ENCODE measurements around the gene QRICH2. TPM values are rescaled to one million over a fixed set of nuclear protein-coding genes. Genes with fewer than 3 reads are reported as not detected.
"Not testable (repeated sequence)": the region's sequence is repeated elsewhere in the genome, so short reads cannot be mapped to it uniquely, and the experiment has no call there.

The QRICH2 gene
- total RNA-seq, 1 experiment from 2014 or later: 0.92 TPM

DNA sequence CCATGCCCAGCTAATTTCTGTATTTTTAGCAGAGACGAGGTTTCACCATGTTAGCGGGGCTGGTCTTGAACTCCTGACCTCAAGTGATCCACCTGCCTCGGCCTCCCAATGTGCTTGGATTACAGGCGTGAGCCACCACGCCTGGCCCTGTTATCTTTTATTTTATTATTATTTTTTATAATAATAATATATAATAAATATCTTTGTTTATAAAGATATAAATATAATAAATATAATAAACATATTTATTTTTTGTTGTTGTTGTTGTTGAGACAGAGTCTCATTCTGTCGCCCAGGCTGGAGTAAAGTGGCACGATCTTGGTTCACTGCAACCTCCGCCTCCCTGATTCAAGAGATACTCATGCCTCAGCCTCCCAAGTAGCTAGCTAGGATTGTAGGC lies 60.8 kb downstream of the QRICH2 start:
- Histone ChIP-seq H3K9me3 (no peaks in the 10 kb centered on the region), H3K36me3 (no peaks in the 10 kb centered on the region), H3K27me3 (peaks cover 15% of the 10 kb centered on the region), H3K4me3 (no peak overlapping the region)
- no peak for DNase-seq

DNA sequence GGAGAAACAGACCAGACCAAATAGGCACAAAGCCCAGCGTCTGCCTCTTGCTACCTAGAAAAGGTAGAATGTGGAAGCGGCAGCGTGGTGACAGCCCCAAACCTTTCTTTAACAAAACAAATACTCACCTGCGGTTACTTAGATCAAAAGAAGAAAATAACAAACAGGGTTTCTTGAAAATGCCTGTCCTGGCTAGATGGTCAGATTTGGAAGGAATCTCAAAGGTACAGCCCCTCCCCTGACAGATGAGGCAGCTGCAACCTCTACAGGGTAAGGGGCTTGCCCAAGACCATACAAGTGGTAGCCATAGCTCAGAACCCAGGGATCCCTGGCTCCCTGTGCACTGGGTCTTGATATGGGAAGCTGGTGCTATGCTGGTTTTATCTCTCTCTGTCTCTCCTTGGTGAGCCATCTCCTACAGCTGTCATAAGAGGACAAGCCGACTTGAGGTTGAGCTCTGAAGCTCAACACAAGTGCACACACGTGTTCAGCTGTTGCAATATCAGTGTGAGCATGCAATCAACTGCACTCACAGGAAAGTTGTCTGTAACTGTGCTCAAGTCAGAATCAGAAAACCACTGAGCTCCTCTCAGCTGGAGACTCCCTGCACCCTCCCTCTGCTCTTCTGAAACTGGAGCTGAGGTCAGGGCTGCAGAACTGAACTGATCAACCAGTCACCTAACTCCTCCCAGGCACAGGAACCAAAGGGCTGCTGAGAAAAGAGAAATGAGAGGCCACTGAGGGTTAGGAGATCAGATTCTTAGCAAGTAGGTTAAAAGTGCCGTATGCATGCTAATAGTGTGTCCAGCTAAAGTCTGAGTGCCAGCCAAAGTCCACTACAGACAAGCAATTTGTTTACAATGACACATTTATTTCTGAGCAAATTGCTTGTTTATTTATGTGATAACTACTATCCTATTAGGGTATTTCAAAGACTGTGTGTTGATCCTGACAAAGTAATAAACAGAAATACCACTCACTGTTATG lies 61.7 kb downstream of the QRICH2 start:
- peaks cover 22% of the 10 kb centered on the region for H3K27me3 ChIP-seq
- H3K36me3 ChIP-seq: no peaks in the 10 kb centered on the region
- H3K9me3 ChIP-seq: no peaks in the 10 kb centered on the region
- H3K4me3 ChIP-seq: no peak overlapping the region
- no peak for DNase-seq

DNA sequence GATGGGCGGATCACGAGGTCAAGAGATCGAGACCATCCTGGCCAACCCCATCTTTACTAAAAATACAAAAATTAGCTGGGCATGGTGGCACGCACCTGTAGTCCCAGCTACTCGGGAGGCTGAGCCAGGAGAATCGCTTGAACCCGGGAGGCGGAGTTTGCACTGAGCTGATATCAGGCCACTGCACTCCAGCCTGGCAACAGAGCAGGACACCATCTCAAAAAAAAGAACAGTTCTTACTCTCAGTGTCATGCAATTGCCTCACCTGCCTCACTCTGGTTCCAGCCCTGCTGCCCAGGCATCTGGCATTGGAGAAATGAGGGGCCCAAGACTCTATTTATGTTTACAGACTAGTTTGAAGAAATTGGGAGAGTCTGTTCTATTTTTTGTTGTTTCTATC lies 63.4 kb downstream of the QRICH2 start:
- not testable (repeated sequence) for H3K36me3 ChIP-seq, H3K4me3 ChIP-seq, H3K9me3 ChIP-seq, DNase-seq
- peaks cover 32% of the 10 kb centered on the region for H3K27me3 ChIP-seq

DNA sequence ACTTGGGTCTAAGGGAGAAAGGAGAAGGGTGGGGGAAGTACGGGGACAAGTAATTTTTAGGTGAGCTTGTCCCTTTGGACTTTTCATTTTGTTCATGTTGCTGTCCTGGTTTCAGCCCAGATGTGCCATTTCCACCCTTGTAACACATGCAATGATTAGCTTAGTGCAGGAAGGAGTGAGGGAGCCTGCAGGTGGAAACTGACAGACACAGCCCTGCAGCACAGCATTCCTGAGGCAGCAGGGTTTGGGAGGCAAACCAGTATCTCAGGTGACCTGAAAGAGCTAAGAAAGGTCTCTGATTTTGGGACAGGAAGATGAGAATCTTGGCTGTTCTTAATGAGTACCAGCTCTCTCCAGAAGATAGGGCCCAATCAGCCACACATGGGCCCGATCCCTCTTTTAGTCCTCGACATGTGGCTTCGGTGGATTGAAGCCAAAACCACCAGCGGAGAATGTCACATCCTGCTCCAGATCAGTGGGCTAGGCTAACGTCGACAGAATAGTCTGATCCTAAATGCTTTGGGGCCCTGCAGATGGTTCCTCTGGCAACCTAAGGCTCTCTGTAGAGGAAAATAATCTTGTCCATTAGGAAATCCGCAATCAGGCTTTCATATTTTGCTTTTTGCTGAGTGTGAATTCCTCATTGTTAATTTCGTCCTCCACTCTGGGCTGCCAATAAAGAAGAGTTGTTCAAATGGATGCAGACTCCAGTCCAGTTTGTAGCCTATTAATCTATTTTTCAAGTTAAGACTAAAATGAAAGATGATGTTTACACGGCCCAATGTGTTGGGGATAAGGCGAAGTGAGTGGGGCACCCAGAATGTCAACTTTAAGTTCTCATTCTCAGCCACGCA lies 64.0 kb downstream of the QRICH2 start:
- Histone ChIP-seq H3K4me3 (no peak overlapping the region), H3K9me3 (no peaks in the 10 kb centered on the region), H3K36me3 (no peaks in the 10 kb centered on the region), H3K27me3 (peaks cover 33% of the 10 kb centered on the region)
- DNase-seq: no peak

DNA sequence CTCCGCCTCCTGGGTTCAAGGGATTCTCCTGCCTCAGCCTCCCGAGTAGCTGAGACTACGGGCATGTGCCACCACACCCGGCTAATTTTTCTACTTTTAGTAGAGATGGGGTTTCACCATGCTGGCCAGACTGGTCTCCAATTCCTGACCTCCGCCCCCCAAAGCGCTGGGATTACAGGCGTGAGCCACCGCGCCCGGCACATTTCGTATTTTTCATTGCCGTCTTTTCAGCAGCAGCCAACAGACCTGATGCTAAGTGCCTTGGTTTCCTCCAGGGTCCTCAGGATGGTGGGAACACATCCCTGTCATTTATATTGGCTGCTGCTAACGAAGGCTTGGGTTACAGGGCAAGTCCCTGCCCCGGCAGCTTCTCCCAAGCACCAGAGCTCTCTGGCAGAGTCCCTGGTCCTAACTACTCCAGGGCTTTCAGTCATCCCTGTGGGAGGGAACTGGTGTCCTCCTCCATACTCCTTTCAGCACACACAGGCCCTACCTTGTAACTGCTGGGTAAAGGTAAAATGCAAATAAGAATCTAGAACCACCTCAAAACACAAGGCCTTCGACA lies 66.3 kb downstream of the QRICH2 start:
- no peak overlapping the region for H3K4me3 ChIP-seq
- no peak for DNase-seq
- H3K9me3 ChIP-seq: no peaks in the 10 kb centered on the region
- no peaks in the 10 kb centered on the region for H3K36me3 ChIP-seq
- peaks cover 41% of the 10 kb centered on the region for H3K27me3 ChIP-seq

DNA sequence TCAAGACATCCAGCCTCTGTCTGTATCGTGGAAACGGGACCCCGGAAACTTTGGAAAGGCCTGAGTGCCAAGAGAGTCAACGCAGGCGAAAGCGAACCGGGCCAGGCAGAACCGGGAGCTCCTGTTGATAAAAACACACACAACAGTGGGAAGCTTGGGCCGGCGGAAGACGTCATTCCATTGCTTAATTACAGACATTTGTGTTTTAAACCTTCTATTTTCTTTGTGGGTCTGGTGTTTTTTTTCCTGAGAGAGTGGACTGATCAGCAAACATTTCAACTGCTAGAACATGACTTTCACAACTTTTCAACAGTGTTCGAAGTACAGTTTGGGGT lies 66.9 kb downstream of the QRICH2 start:
- DNase-seq: no peak
- no peaks in the 10 kb centered on the region for H3K9me3 ChIP-seq
- no peaks in the 10 kb centered on the region for H3K36me3 ChIP-seq
- peaks cover 41% of the 10 kb centered on the region for H3K27me3 ChIP-seq
- peak overlapping the region; percentile 56 for H3K4me3 ChIP-seq

DNA sequence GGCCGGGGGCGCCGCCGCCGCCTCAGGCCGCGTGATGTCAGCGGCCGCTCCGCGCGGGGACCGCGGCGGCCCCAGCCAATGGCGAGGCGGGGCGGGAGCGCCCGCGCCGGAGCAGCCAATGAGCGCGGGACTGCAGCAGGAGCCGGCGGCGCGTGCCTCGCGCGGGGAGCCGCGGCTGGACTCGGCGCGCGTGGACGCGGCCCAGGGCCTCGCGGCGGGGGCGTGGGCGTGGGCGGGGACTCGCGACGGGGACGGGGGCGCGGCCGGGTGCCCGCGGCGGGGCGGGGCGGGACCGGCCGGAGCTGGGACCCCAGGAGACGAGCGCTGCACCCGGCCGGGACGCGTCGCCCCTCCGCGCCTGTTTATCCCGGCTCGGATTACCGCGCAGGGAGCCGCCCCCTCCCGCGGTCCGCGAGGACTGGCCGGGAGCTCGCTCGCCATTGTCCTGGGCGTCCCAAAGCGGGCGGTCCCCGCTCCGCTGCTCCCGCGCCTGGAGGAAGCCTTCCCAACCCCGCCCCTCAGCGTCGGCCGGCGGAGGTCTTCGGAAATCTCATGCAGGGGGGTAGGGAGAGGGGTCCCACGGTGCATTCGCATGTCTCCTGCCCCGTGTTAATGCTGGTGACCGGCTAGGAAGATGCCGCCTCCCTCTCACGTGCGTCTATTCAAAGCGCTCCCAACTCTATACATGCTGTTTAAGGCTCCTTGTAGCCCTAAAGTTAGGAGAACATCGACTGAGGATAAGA lies 67.4 kb downstream of the QRICH2 start, which contains the start of gene RNF157:
Gene RNF157 (minus strand): TSS at position 33 of the 743 bp plus-strand sequence. CDS start 253 bp downstream, outside the sequence.
- peaks cover 41% of the 10 kb centered on the region for H3K27me3 ChIP-seq
- no peaks in the 10 kb centered on the region for H3K36me3 ChIP-seq
- H3K4me3 ChIP-seq: peak within 1 kb of the TSS; percentile 56
- peak; percentile 50 for DNase-seq
- no peaks in the 10 kb centered on the region for H3K9me3 ChIP-seq

DNA sequence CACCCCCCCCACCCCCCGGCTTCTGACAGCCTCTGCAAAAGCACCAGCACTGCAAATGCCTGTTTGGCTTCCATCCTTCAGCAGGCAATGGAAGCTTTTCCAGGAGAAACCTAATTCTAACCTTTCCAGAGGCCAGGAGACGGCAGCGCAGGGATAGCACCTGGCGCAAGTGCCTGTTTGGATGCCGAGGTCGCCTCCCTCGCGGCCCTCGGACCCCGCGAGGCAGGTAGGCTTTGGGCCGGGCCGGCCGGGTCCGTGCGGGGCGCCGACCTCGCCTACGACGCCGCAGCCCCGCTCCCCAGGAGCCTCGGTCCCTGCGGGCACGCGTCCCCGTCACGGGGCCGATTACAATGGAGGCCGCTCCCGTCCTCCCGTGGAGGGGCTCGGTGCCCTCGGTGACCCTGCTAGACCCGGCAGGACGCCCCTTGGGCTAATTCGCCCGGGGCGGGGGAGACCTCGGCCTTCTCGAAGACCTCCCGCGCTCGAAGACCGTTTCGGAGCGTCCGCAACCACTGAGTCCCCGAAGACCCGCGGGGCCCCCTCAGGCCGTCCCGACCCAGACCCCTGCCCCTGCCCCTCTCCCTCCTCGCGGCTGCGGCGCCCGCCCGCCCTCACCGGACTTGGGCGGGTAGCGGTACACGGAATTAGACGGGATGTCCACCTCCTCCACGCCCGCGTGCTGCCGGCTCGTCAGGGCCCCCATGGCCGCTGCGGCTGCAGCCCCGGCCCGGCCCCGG lies 68.4 kb downstream of the QRICH2 start:
- DNase-seq: no peak
- Histone ChIP-seq H3K9me3 (no peaks in the 10 kb centered on the region), H3K36me3 (no peaks in the 10 kb centered on the region), H3K4me3 (peak overlapping the region; percentile 22; the same call in 1 of the 2 replicates), H3K27me3 (peaks cover 41% of the 10 kb centered on the region)

DNA sequence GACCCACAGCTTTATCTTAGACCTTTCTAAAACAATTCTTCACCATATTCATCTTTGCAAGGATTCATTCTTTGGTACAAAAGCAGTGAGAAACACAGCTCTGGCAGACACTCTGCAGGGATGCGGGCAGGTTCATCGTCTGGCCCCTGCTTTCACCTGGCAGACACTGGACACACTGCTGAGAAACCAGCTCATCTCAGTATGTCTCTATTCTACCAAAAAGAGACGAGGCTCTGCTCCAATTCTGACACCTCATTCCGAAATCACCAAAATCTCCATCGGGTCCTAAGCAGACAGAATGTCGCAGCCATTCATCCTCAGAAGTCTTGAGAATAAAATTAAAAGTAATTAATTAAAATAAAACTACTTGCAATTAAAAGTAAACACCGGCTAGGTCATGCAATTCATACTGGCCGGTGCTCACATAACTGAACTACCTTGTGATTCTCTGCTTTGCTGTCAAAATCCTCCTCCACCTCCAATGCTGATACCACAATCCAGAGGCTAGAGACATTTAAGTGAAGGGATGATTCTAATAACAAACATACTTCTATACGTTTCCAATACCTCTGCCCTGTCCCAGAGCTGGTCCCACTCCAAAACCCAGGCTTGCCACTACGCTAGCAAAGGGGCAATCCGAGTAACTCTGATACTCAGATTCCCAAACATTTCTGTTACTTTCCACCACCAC lies 69.1 kb downstream of the QRICH2 start:
- no peaks in the 10 kb centered on the region for H3K36me3 ChIP-seq
- H3K9me3 ChIP-seq: no peaks in the 10 kb centered on the region
- H3K27me3 ChIP-seq: peaks cover 40% of the 10 kb centered on the region
- DNase-seq: no peak
- H3K4me3 ChIP-seq: no peak overlapping the region

DNA sequence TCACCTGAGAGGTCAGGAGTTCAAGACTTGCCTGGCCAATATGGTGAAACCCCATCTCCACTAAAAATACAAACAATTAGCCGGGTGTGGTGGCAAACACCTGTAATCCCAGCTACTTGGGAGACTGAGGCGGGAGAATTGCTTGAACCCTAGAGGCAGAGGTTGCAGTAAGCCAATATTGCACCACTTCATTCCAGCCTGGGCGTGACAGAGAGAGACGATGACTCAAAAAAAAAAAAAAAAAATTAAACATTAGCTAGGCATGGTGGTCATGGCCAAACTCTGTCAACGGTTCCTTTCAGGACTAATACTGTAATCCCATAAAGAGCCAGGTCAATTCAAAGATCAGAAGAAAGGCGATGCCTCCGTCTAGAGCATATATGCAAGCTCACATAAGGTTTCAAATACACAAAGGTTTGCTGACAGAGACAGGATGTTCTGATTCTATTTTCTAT lies 70.2 kb downstream of the QRICH2 start:
- no peaks in the 10 kb centered on the region for H3K36me3 ChIP-seq
- DNase-seq: no peak

DNA sequence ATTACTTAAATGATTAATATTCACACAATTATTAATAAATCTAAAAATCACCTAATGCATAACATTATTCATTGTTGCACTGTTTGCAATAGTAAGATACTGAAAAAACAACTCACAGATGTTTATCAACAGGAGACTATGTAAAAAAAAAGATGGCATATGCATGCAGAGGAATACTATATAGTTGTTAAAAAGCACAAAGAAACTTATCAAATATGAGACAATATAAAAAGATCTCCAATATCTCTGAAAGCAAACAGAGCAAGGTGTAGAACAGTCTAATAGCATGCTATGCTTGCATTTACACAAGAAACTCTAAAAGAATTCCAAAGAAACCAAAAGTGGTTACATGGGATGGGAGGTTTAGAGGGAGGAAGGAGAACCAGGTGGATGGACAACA lies 71.5 kb downstream of the QRICH2 start:
- H3K4me3 ChIP-seq: no peak overlapping the region
- no peaks in the 10 kb centered on the region for H3K36me3 ChIP-seq
- no peak for DNase-seq

More for the DNA sequence above, 70.2 kb downstream of the QRICH2 start:
- Histone ChIP-seq H3K4me3 (no peak overlapping the region), H3K27me3 (peaks cover 30% of the 10 kb centered on the region), H3K9me3 (no peaks in the 10 kb centered on the region)

DNA sequence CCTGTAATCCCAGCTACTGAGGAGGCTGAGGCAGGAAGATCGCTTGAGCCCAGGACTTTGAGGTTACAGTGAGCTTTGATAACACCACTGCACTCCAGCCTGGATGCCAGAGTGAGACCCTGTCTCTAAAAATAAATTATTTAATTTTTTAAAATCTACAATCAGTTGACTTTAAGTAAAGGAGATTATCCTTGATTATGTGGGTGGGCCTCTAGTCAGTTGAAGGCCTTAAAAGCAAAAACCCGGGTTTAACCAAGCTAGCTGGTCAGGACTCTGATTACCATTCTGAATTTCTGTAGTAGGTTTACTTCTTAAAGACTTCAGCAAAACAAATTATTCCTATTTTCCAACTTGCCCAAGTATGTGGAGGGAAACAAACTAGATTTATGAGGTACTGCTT lies 72.2 kb downstream of the QRICH2 start:
- DNase-seq: no peak
- H3K4me3 ChIP-seq: no peak overlapping the region

More for the DNA sequence above, 71.5 kb downstream of the QRICH2 start:
- H3K9me3 ChIP-seq: peaks cover 4% of the 10 kb centered on the region; the same call in 1 of the 2 replicates
- peaks cover 20% of the 10 kb centered on the region for H3K27me3 ChIP-seq

DNA sequence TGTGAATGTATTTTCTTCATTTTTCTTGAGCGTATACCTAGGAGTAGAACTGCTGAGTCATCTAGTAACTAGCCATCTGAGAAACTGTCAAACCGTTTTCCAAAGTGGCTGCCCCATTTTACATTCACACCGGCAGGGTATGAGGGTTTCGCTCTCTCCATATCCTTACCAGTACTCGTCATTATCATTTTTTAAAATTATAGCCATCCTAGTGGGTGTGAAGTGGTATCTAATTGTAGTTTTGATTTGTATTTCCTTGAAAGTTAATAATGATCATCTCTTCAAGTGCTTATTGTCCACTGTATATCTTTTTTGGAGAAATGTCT lies 73.8 kb downstream of the QRICH2 start:
- Histone ChIP-seq H3K9me3 (peaks cover 4% of the 10 kb centered on the region; the same call in 1 of the 2 replicates), H3K27me3 (peaks cover 18% of the 10 kb centered on the region), H3K36me3 (no peaks in the 10 kb centered on the region), H3K4me3 (no peak overlapping the region)
- no peak for DNase-seq

More for the DNA sequence above, 72.2 kb downstream of the QRICH2 start:
- Histone ChIP-seq H3K27me3 (peaks cover 14% of the 10 kb centered on the region), H3K9me3 (peaks cover 4% of the 10 kb centered on the region; the same call in 1 of the 2 replicates), H3K36me3 (no peaks in the 10 kb centered on the region)

DNA sequence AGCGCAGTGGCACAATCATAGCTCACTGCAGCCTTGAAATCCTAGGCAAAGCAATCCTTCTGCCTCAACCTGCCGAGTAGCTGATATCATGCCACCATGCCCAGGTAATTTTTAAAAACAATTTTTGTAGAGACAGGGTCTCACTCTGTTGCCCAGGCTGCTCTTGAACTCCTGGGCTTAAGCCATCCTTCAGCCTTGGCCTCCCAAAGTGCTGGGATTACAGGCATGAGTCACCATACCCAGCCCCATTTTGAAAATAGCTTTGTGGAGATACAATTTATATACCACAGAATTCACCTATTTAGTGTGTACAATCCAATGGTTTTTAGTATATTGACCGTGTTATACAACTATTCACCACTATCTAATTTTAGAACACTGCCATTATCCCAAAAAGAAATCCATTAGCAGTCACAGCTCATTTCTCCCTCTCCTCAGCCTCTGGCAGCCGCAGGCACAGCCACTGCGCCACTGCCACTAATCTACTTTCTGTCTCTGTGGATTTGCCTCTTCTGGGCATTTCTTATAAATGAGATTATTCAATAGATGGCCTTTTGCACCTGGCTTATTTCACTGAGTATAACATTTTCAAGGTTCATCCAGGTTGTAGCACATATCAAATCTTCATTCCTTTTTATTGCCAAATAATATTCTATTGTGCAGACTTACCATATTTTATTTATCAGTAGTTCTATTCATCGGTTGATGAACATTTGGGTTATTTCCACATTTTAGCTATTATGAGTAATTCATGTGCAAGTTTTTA lies 74.3 kb downstream of the QRICH2 start:
- H3K27me3 ChIP-seq: peaks cover 19% of the 10 kb centered on the region
- peaks cover 4% of the 10 kb centered on the region; the same call in 1 of the 2 replicates for H3K9me3 ChIP-seq
- no peak for DNase-seq
- H3K4me3 ChIP-seq: no peak overlapping the region
- no peaks in the 10 kb centered on the region for H3K36me3 ChIP-seq
